T-helper 2 cell treated with Interferon-gamma antibody and Interleukin-4, amounts not matched to agents 100 ng/mL and 5 ng/mL, for 36 hours (primary cell): ENCODE measurements around the gene RAB44. TPM values are rescaled to one million over a fixed set of nuclear protein-coding genes. Genes with fewer than 3 reads are reported as not detected.

Source experiments
- intact Hi-C: fragments of 100-400 bp; cut with micrococcal nuclease; formaldehyde crosslinking; loops from one replicate; pipeline ENCODE4 v1.15.1; 2023
- total RNA-seq: library from RNA; stranded (reverse); gene quantifications from 2 replicates; pipeline ENCODE4 v1.2.3, GENCODE V29; 2022

The RAB44 gene
- total RNA-seq, 1 donor from 2014 or later: 0.07 TPM

- intact Hi-C loops: loop anchor here (5.0 to 10.0 kb wide), 2 partner anchors 107 to 435 kb away; no protein-coding TSS in a partner anchor
Observed at GRCh38 chr6:36769676-36770499, 72.3 kb downstream of the RAB44 start.

DNA sequence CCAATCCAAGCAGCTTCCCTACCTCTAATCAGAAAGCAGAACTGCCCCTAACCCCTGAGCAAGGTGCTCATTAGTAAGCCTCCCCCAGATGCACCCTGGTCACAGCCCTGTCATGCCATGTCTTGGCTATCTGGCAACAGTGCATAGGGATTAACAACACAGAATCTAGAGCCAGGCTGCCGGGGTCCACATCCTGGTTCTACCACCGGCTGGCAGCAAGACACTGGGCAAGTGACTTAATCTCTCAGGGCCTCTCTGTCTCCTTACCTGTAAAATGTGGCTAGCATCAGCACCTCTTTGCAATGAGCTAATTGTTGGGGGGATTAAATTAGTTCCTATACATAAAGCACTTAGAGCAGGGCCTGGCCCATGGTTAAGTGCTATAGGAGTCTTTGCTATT is 73.5 kb downstream of the RAB44 start:
- intact Hi-C loops: no loop called here

DNA sequence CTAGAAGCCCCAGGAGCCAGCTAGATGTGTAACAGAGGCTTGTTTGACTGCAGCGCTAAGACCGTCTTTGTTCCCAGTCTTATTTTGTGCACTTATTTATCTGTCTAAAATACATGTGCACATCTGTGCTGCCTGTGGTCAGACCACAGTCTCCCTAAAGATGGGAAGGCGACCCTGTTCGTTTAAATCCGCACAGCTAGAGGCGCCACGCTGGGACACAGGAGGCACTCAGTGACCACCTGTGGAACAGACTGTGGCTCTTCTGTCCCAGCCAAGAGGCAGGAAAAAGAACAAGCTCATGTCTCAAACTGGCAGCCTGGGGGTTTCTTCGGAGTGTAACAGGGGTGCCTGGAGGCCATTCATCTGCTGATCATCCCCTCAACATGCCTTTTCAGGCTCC is 74.8 kb downstream of the RAB44 start:
- intact Hi-C loops: no loop called here

- intact Hi-C loops: no loop called here
Observed at GRCh38 chr6:36774331-36774730, 76.7 kb downstream of the RAB44 start.

GRCh38 chr6:36776167-36776566 is 78.5 kb downstream of the RAB44 start:
- intact Hi-C loops: no loop called here

DNA sequence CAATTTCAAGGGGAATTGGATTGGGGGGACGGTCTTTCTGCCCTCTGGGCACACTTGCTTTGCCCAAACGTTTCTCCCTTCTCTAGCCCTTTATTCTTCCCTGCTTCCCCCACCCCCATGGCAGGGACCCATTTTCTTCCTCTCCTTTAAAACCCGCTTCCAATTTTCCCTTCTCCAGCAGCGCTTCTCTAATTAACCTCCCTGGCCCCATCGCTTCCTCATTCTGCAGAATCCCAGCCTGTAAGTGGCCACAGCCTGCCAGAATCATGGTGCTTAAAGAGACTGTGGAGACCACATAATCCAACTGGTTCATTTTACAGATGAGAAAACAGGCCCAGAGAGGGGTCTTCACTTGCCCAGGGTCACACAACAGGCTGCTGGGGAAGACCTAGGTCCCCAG is 80.2 kb downstream of the RAB44 start:
- intact Hi-C loops: no loop called here

DNA sequence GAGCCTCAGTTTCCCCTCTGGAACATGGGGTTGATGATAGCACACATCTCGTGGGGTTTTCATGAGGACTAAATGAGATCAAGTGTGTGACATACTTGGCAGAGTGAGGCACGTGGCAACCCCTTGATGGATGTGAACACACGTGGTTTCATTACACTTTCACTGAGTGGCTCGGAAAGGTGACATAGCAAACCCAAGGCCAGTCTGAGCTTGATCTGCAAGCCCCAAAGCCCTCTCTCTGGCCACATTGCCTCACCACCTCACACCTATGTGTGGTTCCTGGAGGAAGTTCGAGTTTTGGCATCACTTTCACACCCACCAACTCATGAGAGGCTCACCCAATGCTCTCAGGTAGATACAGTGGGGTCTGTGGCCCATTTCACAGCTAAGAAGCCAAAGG is 81.6 kb downstream of the RAB44 start:
- intact Hi-C loops: no loop called here

DNA sequence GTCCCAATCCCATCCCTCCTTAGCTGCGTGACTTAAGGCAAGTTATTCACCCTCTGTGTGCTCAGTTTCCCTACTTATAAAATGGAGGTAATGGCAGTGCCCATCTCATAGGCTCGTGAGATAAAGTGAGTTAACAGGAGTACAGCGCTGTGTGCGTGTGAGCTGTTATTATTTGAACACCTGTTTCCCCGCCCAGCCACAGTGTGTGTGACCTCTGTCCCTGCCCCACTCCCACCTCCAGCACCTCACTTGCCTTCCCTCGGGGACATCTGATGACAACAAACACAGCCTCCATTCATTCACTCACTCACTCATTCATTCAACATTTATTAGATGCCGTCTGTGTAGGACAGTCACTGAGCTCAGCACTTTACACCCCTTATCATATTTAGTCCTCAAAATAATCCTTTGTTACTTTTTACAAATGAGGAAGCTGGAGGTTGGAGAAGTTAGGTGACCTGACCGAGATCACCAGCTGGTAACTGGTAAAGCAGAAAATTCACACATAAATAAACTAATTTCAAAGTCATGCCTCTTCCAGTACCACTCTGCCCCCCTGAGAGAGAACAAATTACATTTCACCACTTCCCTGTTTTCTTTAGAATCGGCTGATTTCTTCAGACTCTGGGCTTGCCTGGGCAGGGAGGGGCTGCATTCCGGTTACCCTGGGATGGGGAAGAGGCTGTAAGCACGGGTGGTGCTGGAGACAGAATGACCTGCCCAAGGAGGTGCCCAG is 83.0 kb downstream of the RAB44 start:
- intact Hi-C loops: no loop called here

DNA sequence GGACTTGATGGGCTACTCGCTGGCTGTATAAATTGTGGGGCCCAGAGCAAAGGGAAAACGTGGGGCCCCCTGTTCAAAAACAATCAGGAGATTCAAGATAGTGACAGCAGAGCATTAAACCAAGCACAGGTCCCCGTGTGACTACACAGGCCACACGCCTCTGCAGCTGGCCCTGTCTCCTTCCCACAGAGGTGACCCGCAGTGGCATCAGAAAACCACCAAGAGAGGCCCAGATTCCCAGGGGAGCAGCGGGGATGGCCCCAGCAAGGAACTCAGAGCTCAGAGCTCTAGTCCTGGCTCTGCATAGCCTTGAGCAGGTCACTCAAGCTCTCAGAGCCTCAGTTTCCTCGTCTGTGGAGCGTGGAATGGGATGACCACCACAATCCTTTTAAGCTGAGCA is 84.0 kb downstream of the RAB44 start:
- intact Hi-C loops: loop anchor here (1.0 kb wide), 1 partner anchor 15 kb away; no protein-coding TSS in a partner anchor

Other genes starting within 250 kb of the RAB44 start
- gene STK38, start 150.3 kb upstream of the RAB44 start, total RNA-seq: 75.8 and 76.7 TPM in 2 replicates
- 477 and 489 TPM in 2 replicates for gene SRSF3, start 103.5 kb upstream of the RAB44 start, total RNA-seq
- 54.7 and 56.2 TPM in 2 replicates for gene CDKN1A, start 19.1 kb upstream of the RAB44 start, total RNA-seq
- 2.2 and 2.5 TPM in 2 replicates for gene CPNE5, start 141.6 kb downstream of the RAB44 start, total RNA-seq
- gene PPIL1, start 177.0 kb downstream of the RAB44 start, total RNA-seq: 41.1 and 42.6 TPM in 2 replicates
- gene C6orf89, start 188.1 kb downstream of the RAB44 start, total RNA-seq: 45.1 and 46.2 TPM in 2 replicates